Gastrocnemius medialis (tissue), 4 donors: ENCODE measurements around the gene SNCAIP.

Experiments used
- POLR2A ChIP-seq, 2 donors: fragments of 450-650 bp; IDR thresholded peaks; one replicate each; pipeline ENCODE4 v1.6.1; 2017; ENCODE audit warnings: antibody characterized with exemption in 2 of 2, mild to moderate bottlenecking in 2 of 2, moderate library complexity in 2 of 2
- TF ChIP-seq, protein P1 (sequence below), 5 experiments: fragments of 450-650 bp in 3 of 5; fragments of 200-600 bp in 2 of 5; sonication (generic) in 2 of 5; IDR thresholded peaks in 4 of 5; conservative IDR thresholded peaks in 1 of 5; 1 replicate in 4 of 5; 2 replicates in 1 of 5; pipeline ENCODE4 v1.5.1; 2016 to 2019; ENCODE audit warnings: antibody characterized with exemption in 5 of 5, mild to moderate bottlenecking in 3 of 5, moderate library complexity in 3 of 5

- TF ChIP-seq, protein P1, sequence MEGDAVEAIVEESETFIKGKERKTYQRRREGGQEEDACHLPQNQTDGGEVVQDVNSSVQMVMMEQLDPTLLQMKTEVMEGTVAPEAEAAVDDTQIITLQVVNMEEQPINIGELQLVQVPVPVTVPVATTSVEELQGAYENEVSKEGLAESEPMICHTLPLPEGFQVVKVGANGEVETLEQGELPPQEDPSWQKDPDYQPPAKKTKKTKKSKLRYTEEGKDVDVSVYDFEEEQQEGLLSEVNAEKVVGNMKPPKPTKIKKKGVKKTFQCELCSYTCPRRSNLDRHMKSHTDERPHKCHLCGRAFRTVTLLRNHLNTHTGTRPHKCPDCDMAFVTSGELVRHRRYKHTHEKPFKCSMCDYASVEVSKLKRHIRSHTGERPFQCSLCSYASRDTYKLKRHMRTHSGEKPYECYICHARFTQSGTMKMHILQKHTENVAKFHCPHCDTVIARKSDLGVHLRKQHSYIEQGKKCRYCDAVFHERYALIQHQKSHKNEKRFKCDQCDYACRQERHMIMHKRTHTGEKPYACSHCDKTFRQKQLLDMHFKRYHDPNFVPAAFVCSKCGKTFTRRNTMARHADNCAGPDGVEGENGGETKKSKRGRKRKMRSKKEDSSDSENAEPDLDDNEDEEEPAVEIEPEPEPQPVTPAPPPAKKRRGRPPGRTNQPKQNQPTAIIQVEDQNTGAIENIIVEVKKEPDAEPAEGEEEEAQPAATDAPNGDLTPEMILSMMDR (IDR thresholded peaks at IDR 0.05 in 4 of 5, conservative IDR thresholded peaks at IDR 0.05 in 1 of 5) = no peak
- TF ChIP-seq POLR2A (IDR thresholded peaks at IDR 0.05) = no peak
Observed at GRCh38 chr5:122455939-122456338, 143.9 kb downstream of the SNCAIP start.
